Heart left ventricle (tissue), 16 donors: ENCODE measurements around the gene CNOT6L. TPM values are rescaled to one million over a fixed set of nuclear protein-coding genes. Genes with fewer than 3 reads are reported as not detected.

Experiments
- ATAC-seq, 4 donors: fragments of 200-7000 bp; cut with Tn5 transposase; one replicate each; pipeline ENCODE4 v1.9.1; 2020 to 2022; ENCODE audit warnings: moderate library complexity in 4 of 4, mild to moderate bottlenecking in 3 of 4, moderate number of reproducible peaks in 1 of 4
- DNase-seq, 5 donors: peaks; one replicate each; pipeline ENCODE4 v3.0.0-alpha.2; 2020
- H3K27ac ChIP-seq, 12 donors: fragments of 200-600 bp; sonication (generic) in 4 of 12; one replicate each; pipeline versions ENCODE4 v1.5.0 to v1.8.0; 2016 to 2022; ENCODE audit warnings: mild to moderate bottlenecking in 2 of 12
- H3K27me3 ChIP-seq, 9 donors: fragments of 200-600 bp; sonication (generic) in 2 of 9; one replicate each; pipeline versions ENCODE4 v1.5.1 to v1.8.0; 2016 to 2022; ENCODE audit warnings: mild to moderate bottlenecking in 3 of 9
- H3K36me3 ChIP-seq, 9 donors: fragments of 200-600 bp; sonication (generic) in 2 of 9; one replicate each; pipeline versions ENCODE4 v1.5.0 to v1.8.0; 2018 to 2022; ENCODE audit warnings: mild to moderate bottlenecking in 2 of 9
- H3K4me1 ChIP-seq, 12 donors: fragments of 200-600 bp; sonication (generic) in 4 of 12; one replicate each; pipeline versions ENCODE4 v1.5.0 to v1.8.0; 2016 to 2022; ENCODE audit warnings: mild to moderate bottlenecking in 3 of 12
- H3K4me3 ChIP-seq, 12 donors: fragments of 200-600 bp; sonication (generic) in 4 of 12; one replicate each; pipeline versions ENCODE4 v1.5.0 to v1.8.0; 2017 to 2022; ENCODE audit warnings: mild to moderate bottlenecking in 9 of 12, moderate library complexity in 4 of 12
- H3K9me3 ChIP-seq, 12 donors: fragments of 200-600 bp; sonication (generic) in 4 of 12; one replicate each; pipeline versions ENCODE4 v1.5.0 to v1.8.0; 2016 to 2022; ENCODE audit warnings: mild to moderate bottlenecking in 1 of 12
- POLR2A ChIP-seq, 2 donors: fragments of 450-650 bp; IDR thresholded peaks; one replicate each; pipeline ENCODE4 v1.6.1; 2017; ENCODE audit warnings: antibody characterized with exemption in 2 of 2, mild to moderate bottlenecking in 2 of 2, moderate library complexity in 2 of 2
- whole genome bisulfite sequencing, 4 donors: extraction: QIAGEN DNeasy Blood & Tissue Kit in 2 of 4; methylation state at CpG; one replicate each; pipeline versions ENCODE4 v1.1.5 to v1.1.7; 2013 to 2018; 5-methylcytosine and 5-hydroxymethylcytosine counted together
- intact Hi-C, 10 donors: fragments of 100-400 bp; cut with DNase I; formaldehyde crosslinking; loops; one replicate each; pipeline versions ENCODE4 v1.11.1 to v1.14.2; 2022
- polyA plus RNA-seq, 2 donors: library from polyadenylated mRNA; stranded (reverse); fragments of 200-250 nt; gene quantifications; one replicate each; pipeline ENCODE4 v1.2.3, GENCODE V29; 2013
- total RNA-seq, 9 donors: library from RNA; depleted of rRNA in 2 of 9; stranded (reverse); fragments of >200 nt in 2 of 9; fragmentation: NEBNext Ultra II Directional in 3 of 9; extraction: Animal tissue kit (Norgen Biotek cat#: 25700) in 3 of 9; gene quantifications; one replicate each; pipeline versions ENCODE4 v1.1.0 to v1.2.4, GENCODE V29; 2016 to 2023
- TF ChIP-seq, protein P1 (sequence below), 12 donors: fragments of 200-600 bp; sonication (generic) in 4 of 12; IDR thresholded peaks; one replicate each; pipeline versions ENCODE4 v1.5.0 to v1.8.0; 2018 to 2022; ENCODE audit warnings: antibody characterized with exemption in 12 of 12, mild to moderate bottlenecking in 5 of 12
- donor health status: ischemic (EF 13 %, LVEDD 7.1; RV severe dilation, severe dysfunction).
- donor health status: healthy with polysubstance abuse.
- donor health status: DM: no; HTN: yes; CAD: no.
- donor health status: DM: no; HTN: no; CAD: no.
- donor health status: ischemic (EF 25% LVEDD 6.9; RV normal size, moderate dysfunction).
- donor health status: ischemic (EF 25% LVEDD 5.7; RV mildly dilated, moderate dysfunction).
- donor health status: healthy.
- donor health status: DM: yes; HTN: yes; CAD: no.
- donor health status: ischemic (EF 35%, LVEDD 5.7; RV mildly dilated, moderate dysfunction).
- donor health status: nonischemic (EF 11% LVEDD 7.7; RV severe dilation, severe dysfunction).
- donor health status: DM: yes; HTN: yes; CAD: no.
- donor health status: PGD.
- donor health status: ischemic (EF 29% LVEDD 5.4; RV normal size, mild dysfunction).
- donor health status: nonischemic (EF 23%, LVEDD 6.1; RV moderate dilation, normal function).

CNOT6L gene
- total and polyA plus RNA-seq, 11 donors: 2.2 to 39.2 (median 18.6) TPM

DNA sequence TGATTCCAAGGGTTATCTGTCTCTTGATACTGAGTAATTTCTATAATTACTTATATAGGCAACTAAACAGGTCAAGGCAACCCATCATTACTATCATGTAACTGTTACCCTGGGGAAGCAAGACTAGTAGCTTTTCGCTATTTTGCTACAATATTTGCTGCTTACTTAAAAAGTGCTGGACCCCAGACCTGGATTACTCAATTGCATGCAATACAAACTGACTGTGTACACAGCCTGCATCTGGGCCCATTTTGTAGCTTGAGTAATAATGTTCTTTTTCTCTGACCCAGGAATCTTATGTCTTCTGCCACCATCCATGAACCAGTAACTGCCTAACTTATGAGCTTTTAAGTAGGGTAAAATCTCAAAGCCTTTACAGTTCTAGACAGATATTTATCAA is 53.4 kb downstream of the CNOT6L start:
- intact Hi-C loops: loop anchor here in 1 of 10 donors (10.0 kb wide), 1 partner anchor 49 kb away; the partner anchor contains the start of gene CNOT6L

DNA sequence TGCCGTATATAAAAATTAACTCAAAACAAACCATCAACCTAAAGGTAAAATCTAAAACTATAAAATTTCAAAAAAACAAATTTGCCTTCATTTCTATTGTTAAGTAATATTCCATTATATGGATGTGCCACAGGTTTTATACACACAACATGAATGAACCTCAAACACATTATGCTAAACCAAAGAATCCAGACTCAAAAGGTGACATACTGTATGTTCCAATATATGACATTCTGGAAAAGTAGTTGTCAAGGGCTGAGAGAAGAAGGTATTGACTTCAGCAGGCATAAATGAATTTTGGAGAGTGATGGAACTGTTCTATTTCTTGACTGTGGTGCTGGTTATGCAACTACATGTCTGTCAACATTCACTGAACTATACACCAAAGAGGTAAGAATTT is 56.6 kb downstream of the CNOT6L start:
- TF ChIP-seq, protein P1, sequence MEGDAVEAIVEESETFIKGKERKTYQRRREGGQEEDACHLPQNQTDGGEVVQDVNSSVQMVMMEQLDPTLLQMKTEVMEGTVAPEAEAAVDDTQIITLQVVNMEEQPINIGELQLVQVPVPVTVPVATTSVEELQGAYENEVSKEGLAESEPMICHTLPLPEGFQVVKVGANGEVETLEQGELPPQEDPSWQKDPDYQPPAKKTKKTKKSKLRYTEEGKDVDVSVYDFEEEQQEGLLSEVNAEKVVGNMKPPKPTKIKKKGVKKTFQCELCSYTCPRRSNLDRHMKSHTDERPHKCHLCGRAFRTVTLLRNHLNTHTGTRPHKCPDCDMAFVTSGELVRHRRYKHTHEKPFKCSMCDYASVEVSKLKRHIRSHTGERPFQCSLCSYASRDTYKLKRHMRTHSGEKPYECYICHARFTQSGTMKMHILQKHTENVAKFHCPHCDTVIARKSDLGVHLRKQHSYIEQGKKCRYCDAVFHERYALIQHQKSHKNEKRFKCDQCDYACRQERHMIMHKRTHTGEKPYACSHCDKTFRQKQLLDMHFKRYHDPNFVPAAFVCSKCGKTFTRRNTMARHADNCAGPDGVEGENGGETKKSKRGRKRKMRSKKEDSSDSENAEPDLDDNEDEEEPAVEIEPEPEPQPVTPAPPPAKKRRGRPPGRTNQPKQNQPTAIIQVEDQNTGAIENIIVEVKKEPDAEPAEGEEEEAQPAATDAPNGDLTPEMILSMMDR (IDR thresholded peaks at IDR 0.05): no peak
- no peak for TF ChIP-seq POLR2A (IDR thresholded peaks at IDR 0.05)
- WGBS, 4 donors: 96 to 100% (median 98%) methylated on average over 1 of the region's 1 CpG
- H3K4me1 ChIP-seq: no peaks in the 10 kb centered on the region
- H3K4me3 ChIP-seq: no peak overlapping the region
- no peak overlapping the region for H3K27ac ChIP-seq
- no peaks in the 10 kb centered on the region for H3K27me3 ChIP-seq
- peaks cover 0 to 31% (median 16%) of the 10 kb centered on the region in 12 donors for H3K9me3 ChIP-seq
- H3K36me3 ChIP-seq: peaks cover 0 to 35% (median 0%) of the 10 kb centered on the region in 9 donors
- intact Hi-C loops: loop anchor here in 2 of 10 donors (5.0 to 10.0 kb wide), 2 partner anchors 40 to 52 kb away; partner anchors contain the start of gene CNOT6L (in 1 of the 2)
- ATAC-seq: no peak
- DNase-seq: no peak

More for the DNA sequence above, 53.4 kb downstream of the CNOT6L start:
- Histone ChIP-seq H3K36me3 (peaks cover 0 to 47% (median 11%) of the 10 kb centered on the region in 9 donors), H3K4me1 (no peaks in the 10 kb centered on the region), H3K27me3 (no peaks in the 10 kb centered on the region), H3K27ac (no peak overlapping the region), H3K9me3 (peaks cover 0 to 29% (median 16%) of the 10 kb centered on the region in 12 donors), H3K4me3 (no peak overlapping the region)
- ATAC-seq: no peak
- WGBS, 4 donors: 96 to 100% (median 99%) methylated on average over 1 of the region's 1 CpG
- no peak for DNase-seq
- TF ChIP-seq, protein P1 (IDR thresholded peaks at IDR 0.05): no peak
- no peak for TF ChIP-seq POLR2A (IDR thresholded peaks at IDR 0.05)

DNA sequence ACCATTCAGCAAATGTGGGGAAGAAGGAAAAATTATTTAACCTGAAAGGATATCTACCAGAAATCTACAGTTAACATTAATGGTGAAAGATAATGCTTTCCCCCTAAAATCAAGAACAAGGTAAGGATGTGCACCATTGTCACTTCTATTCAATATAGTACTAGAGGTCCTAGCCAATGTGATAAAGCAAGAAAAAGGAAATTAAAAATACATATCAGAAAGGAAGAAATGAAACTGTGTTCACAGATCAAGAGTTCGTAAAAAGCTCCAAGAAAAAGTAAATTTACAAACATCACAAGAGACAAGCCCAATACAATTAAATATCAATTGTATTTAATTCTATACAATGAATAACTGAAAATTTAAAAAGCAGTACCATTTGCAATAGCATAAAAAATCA is 57.6 kb downstream of the CNOT6L start:
- ATAC-seq (no peak), DNase-seq (no peak)
- Histone ChIP-seq H3K9me3 (peaks cover 0 to 31% (median 16%) of the 10 kb centered on the region in 12 donors), H3K27ac (no peak overlapping the region), H3K27me3 (no peaks in the 10 kb centered on the region), H3K4me1 (no peaks in the 10 kb centered on the region), H3K36me3 (peaks cover 0 to 38% (median 3%) of the 10 kb centered on the region in 9 donors), H3K4me3 (no peak overlapping the region)
- 96 to 100% (median 97%) methylated on average over 1 of the region's 1 CpG for WGBS, 4 donors
- intact Hi-C loops: loop anchor here in 2 of 10 donors (5.0 to 10.0 kb wide), 2 partner anchors 41 to 53 kb away; partner anchors contain the start of gene CNOT6L (in 1 of the 2)
- no peak for TF ChIP-seq POLR2A (IDR thresholded peaks at IDR 0.05)
- TF ChIP-seq, protein P1 (IDR thresholded peaks at IDR 0.05): no peak

- peaks cover 0 to 31% (median 16%) of the 10 kb centered on the region in 12 donors for H3K9me3 ChIP-seq
Measured at GRCh38 chr4:77758804-77759203, 60.4 kb downstream of the CNOT6L start.

More at GRCh38 chr4:77758804-77759203, 60.4 kb downstream of the CNOT6L start:
- Histone ChIP-seq H3K4me1 (no peaks in the 10 kb centered on the region), H3K27ac (no peak overlapping the region), H3K36me3 (peaks cover 0 to 50% (median 17%) of the 10 kb centered on the region in 9 donors), H3K4me3 (no peak overlapping the region), H3K27me3 (no peaks in the 10 kb centered on the region)
- 94 to 100% (median 98%) methylated on average over 1 of the region's 1 CpG for WGBS, 4 donors
- no peak for DNase-seq
- TF ChIP-seq, protein P1 (IDR thresholded peaks at IDR 0.05): no peak
- TF ChIP-seq POLR2A (IDR thresholded peaks at IDR 0.05): no peak
- intact Hi-C loops: no loop called here
- ATAC-seq: no peak
